ENCODE results near the gene SLC8A1.

The SLC8A1 gene

GRCh38 chr2:40384233-40384632 is 67.7 kb downstream of the SLC8A1 start:
- DNase-seq (ENCODE audit: low read depth) = no peak

GRCh38 chr2:40380721-40381120 is 71.2 kb downstream of the SLC8A1 start:
- DNase-seq (ENCODE audit: low read depth) = no peak

GRCh38 chr2:40380041-40380440 is 71.8 kb downstream of the SLC8A1 start:
- DNase-seq (ENCODE audit: low read depth) = no peak

GRCh38 chr2:40374543-40375240 is 77.2 kb downstream of the SLC8A1 start:
- DNase-seq (ENCODE audit: low read depth) = no peak

GRCh38 chr2:40373111-40373510 is 78.8 kb downstream of the SLC8A1 start:
- no peak for DNase-seq (ENCODE audit: low read depth)

- DNase-seq (ENCODE audit: low read depth) = no peak
These were observed 79.5 kb downstream of the SLC8A1 start for GRCh38 chr2:40372283-40372985.

GRCh38 chr2:40371525-40372282 is 80.2 kb downstream of the SLC8A1 start:
- DNase-seq (ENCODE audit: low read depth) = no peak

GRCh38 chr2:40370007-40370395 is 81.9 kb downstream of the SLC8A1 start:
- no peak for DNase-seq (ENCODE audit: low read depth)

GRCh38 chr2:40369267-40370006 is 82.5 kb downstream of the SLC8A1 start:
- DNase-seq (ENCODE audit: low read depth) = no peak

GRCh38 chr2:40367652-40368051 is 84.2 kb downstream of the SLC8A1 start:
- no peak for DNase-seq (ENCODE audit: low read depth)

GRCh38 chr2:40367032-40367431 is 84.9 kb downstream of the SLC8A1 start:
- no peak for DNase-seq (ENCODE audit: low read depth)

GRCh38 chr2:40364151-40364874 is 87.6 kb downstream of the SLC8A1 start:
- no peak for DNase-seq (ENCODE audit: low read depth)

GRCh38 chr2:40363631-40364030 is 88.3 kb downstream of the SLC8A1 start:
- DNase-seq (ENCODE audit: low read depth) = no peak

- DNase-seq (ENCODE audit: low read depth) = no peak
These were observed 88.7 kb downstream of the SLC8A1 start for GRCh38 chr2:40363231-40363630.

- no peak for DNase-seq (ENCODE audit: low read depth)
These were observed 90.4 kb downstream of the SLC8A1 start for GRCh38 chr2:40361478-40361877.

- DNase-seq (ENCODE audit: low read depth) = no peak
These were observed 91.2 kb downstream of the SLC8A1 start for GRCh38 chr2:40360652-40361051.

- no peak for DNase-seq (ENCODE audit: low read depth)
These were observed 92.1 kb downstream of the SLC8A1 start for GRCh38 chr2:40359811-40360210.

- DNase-seq (ENCODE audit: low read depth) = no peak
These were observed 93.1 kb downstream of the SLC8A1 start for GRCh38 chr2:40358783-40359182.

GRCh38 chr2:40357667-40358066 is 94.2 kb downstream of the SLC8A1 start:
- DNase-seq (ENCODE audit: low read depth) = no peak

- no peak for DNase-seq (ENCODE audit: low read depth)
These were observed 96.4 kb downstream of the SLC8A1 start for GRCh38 chr2:40355451-40355850.

GRCh38 chr2:40353231-40353630 is 98.7 kb downstream of the SLC8A1 start:
- DNase-seq (ENCODE audit: low read depth) = no peak

GRCh38 chr2:40352703-40353099 is 99.2 kb downstream of the SLC8A1 start:
- no peak for DNase-seq (ENCODE audit: low read depth)
